Anterior cingulate cortex (tissue), 58 donors: ENCODE results near the gene DPEP2NB.

Source experiments
- DNase-seq, 58 donors: peaks; one replicate each; lab custom pipeline; 2025; lab: John Stamatoyannopoulos, UW

The DPEP2NB gene

GRCh38 chr16:67965668-67966548 lies 49.8 kb downstream of the DPEP2NB start:
- DNase-seq: no peak

GRCh38 chr16:67964477-67965131 lies 51.1 kb downstream of the DPEP2NB start:
- no peak for DNase-seq

- peak in 1 of 58 donors; percentile 16 for DNase-seq
Measured at GRCh38 chr16:67963662-67964321, 51.9 kb downstream of the DPEP2NB start.
